Fibroblast of lung (primary cell): ENCODE data around the gene LDLRAD4. TPM values are rescaled to one million over a fixed set of nuclear protein-coding genes. Genes with fewer than 3 reads are reported as not detected.

Experiments used
- DNase-seq, 2 donors: peaks; one replicate each; pipeline versions ENCODE4 v3.0.0 to v3.0.0-alpha.2; 2010; ENCODE audit warnings: low read depth in 2 of 2
- H2AFZ ChIP-seq: 2 replicates; pipeline ENCODE4 v1.5.1; 2012; ENCODE audit warnings: low read length, control low read depth, inconsistent platforms
- H3K27ac ChIP-seq: 2 replicates; pipeline ENCODE4 v1.5.1; 2011; ENCODE audit warnings: low read length, control low read depth; ENCODE audit not compliant: insufficient read depth
- H3K27me3 ChIP-seq: 2 replicates; pipeline ENCODE4 v1.5.1; 2011; ENCODE audit warnings: mild to moderate bottlenecking, low read length; ENCODE audit not compliant: control insufficient read depth, insufficient read depth
- H3K36me3 ChIP-seq: 2 replicates; pipeline ENCODE4 v1.5.1; 2011; ENCODE audit warnings: low read length; ENCODE audit not compliant: control insufficient read depth, insufficient read depth
- H3K4me1 ChIP-seq: 2 replicates; pipeline ENCODE4 v1.5.1; 2011; ENCODE audit warnings: low read length; ENCODE audit not compliant: control insufficient read depth, insufficient read depth; ENCODE audit errors: extremely low read depth
- H3K4me2 ChIP-seq: 2 replicates; pipeline ENCODE4 v1.5.1; 2011; ENCODE audit warnings: low read length, control low read depth; ENCODE audit not compliant: insufficient read depth; ENCODE audit errors: extremely low read depth
- H3K4me3 ChIP-seq, 4 experiments: fragments of 200-600 bp in 1 of 4; sonication (generic) in 1 of 4; replicated peaks in 1 of 4; 2 replicates each; pipeline ENCODE4 v1.5.1; 2011 to 2016; ENCODE audit warnings: low read length in 4 of 4, low read depth in 3 of 4, mild to moderate bottlenecking in 3 of 4, control low read depth in 2 of 4, inconsistent platforms in 1 of 4, mixed read lengths in 1 of 4; ENCODE audit not compliant: insufficient read depth in 1 of 4; ENCODE audit errors: control extremely low read depth in 1 of 4
- H3K79me2 ChIP-seq: 2 replicates; pipeline ENCODE4 v1.5.1; 2012; ENCODE audit warnings: mild to moderate bottlenecking, low read length, inconsistent platforms; ENCODE audit not compliant: control insufficient read depth, insufficient read depth
- H3K9ac ChIP-seq: 2 replicates; pipeline ENCODE4 v1.5.1; 2011; ENCODE audit warnings: mild to moderate bottlenecking, low read length, control low read depth; ENCODE audit not compliant: insufficient read depth
- H3K9me3 ChIP-seq: 2 replicates; pipeline ENCODE4 v1.5.1; 2012; ENCODE audit warnings: low read depth, low read length; ENCODE audit not compliant: control insufficient read depth, insufficient read depth
- H4K20me1 ChIP-seq: 2 replicates; pipeline ENCODE4 v1.5.1; 2011; ENCODE audit warnings: low read length; ENCODE audit not compliant: control insufficient read depth, insufficient read depth; ENCODE audit errors: extremely low read depth
- CTCF ChIP-seq, 2 donors: IDR thresholded peaks in 1 of 2; conservative IDR thresholded peaks in 1 of 2; 1 replicate in 1 of 2; 2 replicates in 1 of 2; pipeline ENCODE4 v1.5.1; 2011 to 2012; ENCODE audit warnings: low read length in 2 of 2, control low read depth in 1 of 2, inconsistent platforms in 1 of 2, low read depth in 1 of 2, mild to moderate bottlenecking in 1 of 2
- EZH2 ChIP-seq: IDR thresholded peaks from 2 replicates; pipeline ENCODE4 v1.5.1; 2012; ENCODE audit warnings: low read length, control low read depth, mild to moderate bottlenecking; ENCODE audit errors: missing control alignments
- polyA plus RNA-seq, 2 donors: library from polyadenylated mRNA; depleted of rRNA in 1 of 2; stranded (reverse) in 1 of 2; unstranded in 1 of 2; fragments of >200 nt; gene quantifications; 2 replicates each; pipeline ENCODE4 v1.2.1, GENCODE V29; 2011 to 2012; ENCODE audit warnings: missing spikeins in 1 of 2
- total RNA-seq: library from RNA; depleted of rRNA; stranded (reverse); fragments of >200 nt; gene quantifications from 2 replicates; pipeline ENCODE4 v1.2.1, GENCODE V29; 2014

LDLRAD4 gene
- total and polyA plus RNA-seq, 2 donors (not counting 1 experiment from before 2014, with no cell fraction given): not detected

- H3K4me3 ChIP-seq: no peak overlapping the region
These were observed 302.2 kb downstream of the LDLRAD4 start for GRCh38 chr18:13520741-13521140.

GRCh38 chr18:13521418-13521817, 302.9 kb downstream of the LDLRAD4 start:
- TF ChIP-seq EZH2 (no peak), CTCF (conservative IDR thresholded peaks at IDR 0.05 in 1 of 2, IDR thresholded peaks at IDR 0.05 in 1 of 2; ENCODE audit: low read depth in 1 of 2, low read length in 2 of 2) (no peak)
- Histone ChIP-seq H3K27ac (no peak overlapping the region), H3K9me3 (no peaks in the 10 kb centered on the region), H3K4me3 (no peak overlapping the region), H3K36me3 (no peaks in the 10 kb centered on the region), H3K9ac (no peak overlapping the region), H3K79me2 (no peaks in the 10 kb centered on the region), H3K4me2 (no peak overlapping the region), H3K27me3 (no peaks in the 10 kb centered on the region), H3K4me1 (no peaks in the 10 kb centered on the region), H4K20me1 (no peaks in the 10 kb centered on the region), H2AFZ (no peak overlapping the region)
- DNase-seq: no peak

More at GRCh38 chr18:13520741-13521140, 302.2 kb downstream of the LDLRAD4 start:
- Histone ChIP-seq H3K27ac (no peak overlapping the region), H3K9ac (no peak overlapping the region), H4K20me1 (no peaks in the 10 kb centered on the region), H3K27me3 (no peaks in the 10 kb centered on the region), H3K79me2 (no peaks in the 10 kb centered on the region), H3K4me1 (no peaks in the 10 kb centered on the region), H2AFZ (no peak overlapping the region), H3K36me3 (no peaks in the 10 kb centered on the region), H3K9me3 (no peaks in the 10 kb centered on the region), H3K4me2 (no peak overlapping the region)
- no peak for DNase-seq
- TF ChIP-seq EZH2 (no peak), CTCF (conservative IDR thresholded peaks at IDR 0.05 in 1 of 2, IDR thresholded peaks at IDR 0.05 in 1 of 2; ENCODE audit: low read depth in 1 of 2, low read length in 2 of 2) (no peak)

DNA sequence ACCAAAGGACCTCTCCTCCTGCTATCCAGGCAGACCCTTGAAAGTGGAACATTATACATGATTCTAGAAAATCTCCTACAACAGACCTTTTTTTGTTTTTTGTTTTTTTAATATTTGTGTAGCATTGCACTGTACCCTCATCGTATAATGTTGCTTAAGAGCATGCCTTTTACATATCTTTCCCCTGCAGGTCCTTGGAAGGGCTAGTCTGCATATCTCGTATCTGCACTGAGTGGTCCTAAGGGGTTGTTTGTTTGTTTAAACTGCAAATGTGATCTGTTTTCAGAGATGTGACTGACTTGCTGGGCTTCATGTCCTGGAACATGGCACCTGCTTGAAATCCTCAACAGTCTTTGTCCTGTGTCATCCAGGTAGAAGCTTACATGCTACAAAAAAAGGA, 303.7 kb downstream of the LDLRAD4 start:
- H3K9ac ChIP-seq: no peak overlapping the region
- no peaks in the 10 kb centered on the region for H3K9me3 ChIP-seq
- H3K27me3 ChIP-seq: no peaks in the 10 kb centered on the region
- no peak overlapping the region for H3K4me3 ChIP-seq
- no peaks in the 10 kb centered on the region for H4K20me1 ChIP-seq
- H3K4me1 ChIP-seq: no peaks in the 10 kb centered on the region
- no peak overlapping the region for H2AFZ ChIP-seq
- H3K36me3 ChIP-seq: no peaks in the 10 kb centered on the region
- H3K27ac ChIP-seq: no peak overlapping the region
- no peak for DNase-seq
- TF ChIP-seq EZH2 (no peak), CTCF (conservative IDR thresholded peaks at IDR 0.05 in 1 of 2, IDR thresholded peaks at IDR 0.05 in 1 of 2; ENCODE audit: low read depth in 1 of 2, low read length in 2 of 2) (no peak)
- H3K4me2 ChIP-seq: no peak overlapping the region
- H3K79me2 ChIP-seq: no peaks in the 10 kb centered on the region
